ENCODE results near the gene HCK.

Gene HCK

DNA sequence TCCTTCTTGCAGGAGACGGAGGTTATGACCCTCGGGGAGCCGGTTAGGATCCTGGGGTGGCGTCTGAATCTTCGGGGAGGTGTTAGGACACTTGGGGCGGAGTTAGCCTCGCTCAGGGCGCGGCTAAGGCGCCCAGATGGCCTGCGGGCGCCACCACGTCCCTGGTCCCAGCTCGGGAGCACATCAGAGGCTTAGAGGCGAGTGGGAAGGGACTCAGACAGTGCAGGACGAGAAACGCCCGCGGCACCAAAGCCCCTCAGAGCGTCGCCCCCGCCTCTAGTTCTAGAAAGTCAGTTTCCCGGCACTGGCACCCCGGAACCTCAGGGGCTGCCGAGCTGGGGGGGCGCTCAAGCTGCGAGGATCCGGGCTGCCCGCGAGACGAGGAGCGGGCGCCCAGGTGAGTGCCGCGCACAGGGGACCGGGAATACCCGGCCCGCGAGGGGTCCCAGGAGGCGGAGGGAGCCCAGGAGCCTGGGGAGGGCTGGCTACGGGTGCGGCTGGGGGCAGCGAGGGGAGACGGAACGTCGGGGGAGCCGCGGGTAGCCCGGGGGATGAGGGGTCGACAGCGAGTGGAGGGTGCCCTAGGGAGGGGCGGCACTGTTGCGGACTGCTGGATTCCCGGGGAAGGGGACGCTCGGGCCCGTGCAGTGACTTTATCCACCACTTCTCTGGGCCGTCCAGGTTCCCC, at the start of gene HCK:
TSS of gene HCK (plus strand) at position 153 of the 688 bp plus-strand sequence.
- DNase-seq = no peak

DNA sequence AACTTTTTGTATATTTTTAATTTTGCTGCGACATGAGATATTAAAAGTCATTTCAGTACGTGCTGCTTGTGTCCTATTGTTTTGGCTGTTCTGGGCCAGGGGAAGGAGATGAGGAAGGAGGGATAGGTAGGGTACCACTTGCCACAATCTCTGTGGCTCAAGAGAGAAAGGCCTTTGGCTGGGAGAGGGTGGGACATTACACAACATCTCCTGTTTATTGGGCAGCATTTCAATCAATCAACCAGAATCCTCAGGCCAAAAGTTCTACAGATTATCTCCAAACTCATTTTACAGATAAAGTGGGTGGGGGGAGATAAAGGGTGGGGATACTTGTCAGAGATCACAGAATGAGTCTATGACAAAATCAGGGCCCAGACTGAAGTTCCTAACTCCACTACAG, 48.7 kb upstream of the HCK start:
- no peak for DNase-seq

- DNase-seq = no peak
Measured at GRCh38 chr20:32004963-32005362, 47.1 kb upstream of the HCK start.

- no peak for DNase-seq
Measured at GRCh38 chr20:32006053-32006452, 46.0 kb upstream of the HCK start.

DNA sequence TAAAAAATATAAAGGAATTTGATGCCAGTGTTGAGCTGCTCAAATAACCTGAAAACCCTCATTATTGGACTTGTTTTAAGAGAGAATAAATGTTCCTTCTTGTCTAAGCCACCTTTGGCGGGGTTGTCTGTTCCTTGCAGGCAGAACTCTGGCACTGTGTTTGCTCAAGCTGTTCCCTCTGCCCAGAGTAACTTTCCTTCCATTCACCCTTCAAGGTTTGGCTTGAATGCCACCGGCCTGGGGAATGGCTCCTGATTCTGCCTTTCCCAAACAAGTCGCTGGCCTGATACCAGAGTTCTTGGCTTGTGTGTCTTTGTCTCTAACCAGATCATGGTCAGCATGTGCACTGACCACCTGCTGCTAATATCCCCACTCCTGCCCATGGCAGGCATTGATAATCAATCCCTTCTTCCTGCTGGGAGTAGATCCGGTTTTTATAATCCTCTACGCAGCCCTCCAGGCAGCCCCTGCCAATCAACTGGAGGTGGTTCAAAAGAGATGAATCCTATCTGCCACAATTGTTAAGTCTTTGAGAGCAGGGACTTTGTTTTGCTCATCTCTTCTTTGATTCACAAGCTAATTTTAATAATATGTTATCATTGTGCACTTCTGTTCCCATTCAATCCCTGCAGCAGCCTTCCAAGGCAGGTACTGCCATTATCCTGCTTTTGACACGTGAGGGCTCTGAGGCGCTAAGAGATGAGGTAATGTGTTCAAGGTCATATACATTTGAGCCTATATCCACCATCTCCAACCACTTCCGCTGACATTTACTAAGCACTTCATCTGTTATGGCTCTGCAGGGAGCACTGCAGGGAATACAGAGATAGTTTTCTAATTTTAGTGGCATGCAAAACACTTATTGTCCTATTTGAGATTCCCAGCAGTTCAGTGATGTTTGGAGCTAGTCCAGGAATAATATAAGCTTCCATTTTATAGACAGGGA, 44.9 kb upstream of the HCK start:
- DNase-seq = no peak

- no peak for DNase-seq
Measured at GRCh38 chr20:32007787-32008616, 44.0 kb upstream of the HCK start.

- DNase-seq = no peak
Measured at GRCh38 chr20:32009564-32009963, 42.5 kb upstream of the HCK start.

GRCh38 chr20:32010101-32010500, 41.9 kb upstream of the HCK start, which contains the start of gene CCM2L:
Gene CCM2L (plus strand): TSS chr20:32010438. CDS start chr20:32010455, 17 bp downstream.
- DNase-seq = no peak

GRCh38 chr20:32010666-32011065, 41.4 kb upstream of the HCK start:
- no peak for DNase-seq

GRCh38 chr20:32012159-32012688, 39.8 kb upstream of the HCK start:
- DNase-seq = no peak

DNA sequence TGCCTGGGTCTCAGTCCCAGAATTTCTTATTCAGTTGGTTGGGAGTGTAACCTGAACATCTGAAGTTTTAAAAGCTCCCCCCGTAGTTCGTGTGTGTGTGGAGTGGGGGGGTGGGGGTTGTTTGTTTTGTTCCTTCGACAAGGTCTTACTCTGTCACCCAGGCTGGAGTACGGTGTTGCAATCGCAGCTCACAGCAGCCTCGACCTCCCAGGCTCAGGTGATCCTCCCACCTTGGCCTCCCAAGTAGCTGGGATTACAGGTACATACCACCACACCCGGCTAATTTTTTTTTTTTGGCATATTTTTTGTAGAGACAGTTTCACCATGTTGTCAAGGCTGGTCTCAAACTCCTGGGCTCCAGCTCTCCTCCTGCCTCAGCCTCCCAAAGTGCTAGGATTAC, 38.7 kb upstream of the HCK start:
- DNase-seq = no peak

DNA sequence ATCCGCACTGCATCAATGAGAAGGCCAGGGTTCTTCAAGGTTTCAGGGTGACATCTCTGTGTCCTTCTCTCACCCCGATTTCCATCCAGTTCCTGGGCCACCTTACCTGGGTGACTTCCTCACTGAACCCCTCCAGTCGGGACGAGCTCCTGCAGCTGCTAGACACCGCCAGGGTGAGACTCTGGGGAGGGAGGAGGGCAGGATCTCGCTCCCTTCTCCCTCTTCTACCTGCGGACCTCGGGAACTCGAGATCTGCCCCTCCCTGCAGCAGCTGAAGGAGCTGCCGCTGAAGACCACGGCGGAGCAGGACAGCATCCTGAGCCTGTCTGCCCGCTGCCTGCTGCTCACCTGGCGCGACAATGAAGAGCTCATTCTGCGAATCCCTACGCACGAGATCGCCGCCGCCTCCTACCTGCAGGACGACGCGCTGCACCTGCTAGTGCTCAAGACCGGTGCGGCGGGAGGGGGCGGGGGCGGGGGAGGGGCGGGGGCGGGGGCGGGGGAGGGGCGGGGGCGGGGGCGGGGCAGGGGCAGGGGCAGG, 34.3 kb upstream of the HCK start:
- DNase-seq = peak; percentile 96

GRCh38 chr20:32018269-32019155, 33.5 kb upstream of the HCK start:
- DNase-seq = peak; percentile 97

DNA sequence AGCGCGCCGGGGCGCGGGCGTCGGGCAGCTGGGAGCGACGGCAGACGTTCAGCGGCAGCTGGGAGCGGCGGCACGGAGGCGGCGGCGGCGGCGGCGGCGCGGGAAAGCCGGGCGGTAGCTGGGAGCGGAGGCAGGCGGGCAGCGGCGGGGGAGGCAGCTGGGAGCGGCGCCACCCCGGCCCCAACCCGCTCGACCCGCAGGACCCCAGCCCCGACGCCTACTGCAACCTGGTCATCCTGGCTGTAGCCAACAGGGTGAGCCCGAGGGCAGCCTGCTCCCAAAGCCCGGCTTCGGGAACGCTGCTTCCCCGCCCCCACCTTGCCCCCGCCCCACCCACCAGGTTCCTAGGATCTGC, 32.9 kb upstream of the HCK start:
- DNase-seq = peak; percentile 56

DNA sequence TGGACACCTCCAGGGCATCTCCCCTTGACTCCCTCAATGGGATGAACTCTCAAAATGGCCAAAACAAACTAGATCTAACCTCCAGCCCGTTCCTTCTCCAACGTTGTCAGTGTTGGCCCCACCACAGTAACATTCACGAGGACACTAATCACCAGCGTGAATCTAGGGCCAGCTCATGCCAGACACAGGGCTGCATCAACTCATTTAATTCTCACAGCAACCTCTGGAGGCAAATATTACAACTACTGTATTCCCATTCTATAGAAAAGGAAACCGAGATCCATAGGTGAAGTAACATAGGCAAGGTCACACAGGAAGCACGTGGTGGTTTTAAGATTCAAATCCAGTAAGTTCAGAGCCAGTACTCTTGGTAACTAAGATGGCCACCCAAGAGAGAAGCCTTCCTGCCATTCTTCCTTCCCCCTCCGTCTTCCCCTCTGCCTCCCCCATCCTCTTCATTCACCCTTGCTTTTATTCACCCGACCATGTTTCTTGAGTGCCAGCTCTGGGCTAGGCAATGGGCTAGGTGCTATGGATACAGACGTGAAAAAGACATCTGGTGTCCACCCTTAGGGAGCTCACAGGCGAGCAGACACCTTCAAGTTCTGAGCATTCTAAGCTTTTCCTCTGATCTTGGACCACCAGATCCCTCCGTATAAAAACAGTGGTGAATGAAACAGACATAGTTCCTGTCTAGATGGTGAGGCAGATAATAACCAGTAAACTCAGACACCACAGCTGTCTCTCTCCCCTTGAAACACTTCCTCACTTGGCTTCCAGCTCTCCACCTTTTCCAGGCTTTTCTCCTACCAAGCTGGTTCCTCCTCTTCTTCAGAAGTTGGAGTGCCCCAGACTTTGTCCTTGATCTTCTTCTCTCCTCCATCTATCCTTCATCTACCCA, 32.2 kb upstream of the HCK start:
- DNase-seq = no peak

DNA sequence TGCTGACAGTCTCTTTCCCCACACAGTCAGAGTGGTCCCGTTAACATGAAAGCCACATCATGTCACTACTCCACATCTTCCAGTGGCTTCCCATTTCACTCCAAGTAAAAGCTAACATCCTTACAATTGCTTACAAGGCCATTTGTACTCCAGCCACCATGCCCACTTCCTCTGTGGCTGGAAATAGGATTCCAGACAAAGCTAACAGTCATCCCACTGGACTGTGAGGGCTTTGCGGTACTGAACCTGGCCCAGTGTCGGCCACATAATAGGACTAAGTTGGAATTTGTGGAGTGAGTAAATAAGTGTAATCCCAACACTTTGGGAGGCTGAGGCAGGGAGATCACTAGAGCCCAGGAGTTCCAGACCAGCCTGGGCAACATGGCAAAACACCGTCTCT, 31.0 kb upstream of the HCK start:
- DNase-seq = no peak

DNA sequence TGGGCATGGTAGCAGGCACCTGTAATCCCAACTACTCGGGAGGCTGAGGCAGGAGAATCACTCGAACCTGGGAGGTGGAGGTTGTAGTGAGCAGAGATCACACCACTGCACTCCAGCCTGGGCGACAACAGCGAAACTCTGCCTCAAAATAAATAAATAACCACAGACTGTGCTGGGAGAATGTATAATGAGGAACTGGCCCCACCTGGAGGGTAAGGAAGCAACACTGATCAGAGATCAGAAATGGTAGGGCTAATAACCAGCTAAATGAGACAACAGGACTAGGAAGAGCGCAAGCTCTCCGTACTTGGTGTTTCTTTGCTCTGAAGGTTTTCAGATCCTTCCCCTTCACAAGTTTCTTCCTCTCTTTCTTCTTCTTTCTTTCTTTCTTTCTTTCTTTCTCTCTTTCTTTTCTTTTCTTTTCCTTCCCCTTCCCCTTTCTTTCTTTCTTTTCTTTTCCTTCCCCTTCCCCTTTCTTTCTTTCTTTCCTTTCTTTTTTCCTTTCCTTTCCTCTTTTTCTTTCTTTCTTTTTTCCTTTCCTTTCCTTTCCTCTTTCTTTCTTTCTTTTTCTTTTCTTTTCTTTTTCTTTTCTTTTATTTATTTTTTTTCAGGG, 27.3 kb upstream of the HCK start:
- no peak for DNase-seq

DNA sequence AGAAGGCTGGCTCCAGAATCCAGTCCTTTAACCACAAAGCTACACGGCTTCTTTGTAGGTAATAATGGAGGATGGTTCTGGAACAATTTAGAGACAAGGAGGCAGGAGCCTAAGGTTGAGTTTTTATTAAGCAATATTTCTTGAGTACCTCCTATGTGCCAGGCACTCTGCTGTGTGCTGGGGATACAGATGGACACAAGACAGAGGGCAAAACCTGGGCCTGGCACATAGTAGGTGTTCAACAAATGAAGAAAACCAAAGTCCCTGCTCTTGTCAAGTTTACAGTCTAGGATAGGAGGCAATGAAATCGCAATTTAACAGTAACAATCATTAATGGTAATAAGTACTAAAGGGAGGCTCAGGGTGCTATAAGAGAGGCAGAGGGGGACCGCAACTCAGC, 24.4 kb upstream of the HCK start:
- no peak for DNase-seq

- DNase-seq = no peak
Measured at GRCh38 chr20:32028647-32029372, 23.2 kb upstream of the HCK start.
